Activated B cell treated with CpG ODN at 0.5 μM for 24 hours (primary cell): ENCODE data around the gene PLIN4. TPM values are rescaled to one million over a fixed set of nuclear protein-coding genes. Genes with fewer than 3 reads are reported as not detected.

Source experiments
- ATAC-seq: fragments of 200-7000 bp; cut with Tn5 transposase; one replicate; pipeline ENCODE4 v1.10.0; 2021; ENCODE audit warnings: low read depth, mild to moderate bottlenecking, moderate library complexity
- CTCF ChIA-PET: fragments of 350-600 bp; sonication (Branson Sonifier 250); formaldehyde crosslinking; loops from one replicate; lab custom pipeline; 2021; ENCODE audit warnings: antibody characterized with exemption; lab: Charles Lee
- POLR2A ChIA-PET: fragments of 350-600 bp; sonication (Branson Sonifier 250); formaldehyde crosslinking; loops from one replicate; lab custom pipeline; 2021; ENCODE audit warnings: antibody characterized with exemption; lab: Charles Lee
- DNase-seq: peaks from one replicate; pipeline ENCODE4 v3.0.0; 2022
- H3K27ac Mint-ChIP-seq: one replicate; pipeline ENCODE4 v1.8.0; 2020; ENCODE audit warnings: mixed read lengths
- H3K27me3 Mint-ChIP-seq: one replicate; pipeline ENCODE4 v1.8.0; 2021; ENCODE audit warnings: mixed read lengths
- H3K36me3 Mint-ChIP-seq: one replicate; pipeline ENCODE4 v1.8.0; 2021; ENCODE audit warnings: low read depth, mixed read lengths
- H3K4me1 Mint-ChIP-seq: one replicate; pipeline ENCODE4 v1.8.0; 2021; ENCODE audit warnings: mixed read lengths
- H3K4me3 Mint-ChIP-seq: one replicate; pipeline ENCODE4 v1.8.0; 2020; ENCODE audit warnings: mild to moderate bottlenecking, mixed read lengths
- H3K9me3 Mint-ChIP-seq: one replicate; pipeline ENCODE4 v1.8.0; 2020; ENCODE audit warnings: mixed read lengths
- CTCF ChIP-seq: fragments of 200-600 bp; IDR thresholded peaks from one replicate; pipeline ENCODE4 v1.8.0; 2022; ENCODE audit warnings: antibody characterized with exemption, mild to moderate bottlenecking
- intact Hi-C: fragments of 100-400 bp; cut with micrococcal nuclease; formaldehyde crosslinking; loops from one replicate; pipeline ENCODE4 v1.15.1; 2024
- total RNA-seq: library from RNA; stranded (reverse); gene quantifications from 2 replicates; pipeline ENCODE4 v1.2.3, GENCODE V29; 2022

Gene PLIN4
- total RNA-seq, 1 donor from 2014 or later, result not detected

DNA sequence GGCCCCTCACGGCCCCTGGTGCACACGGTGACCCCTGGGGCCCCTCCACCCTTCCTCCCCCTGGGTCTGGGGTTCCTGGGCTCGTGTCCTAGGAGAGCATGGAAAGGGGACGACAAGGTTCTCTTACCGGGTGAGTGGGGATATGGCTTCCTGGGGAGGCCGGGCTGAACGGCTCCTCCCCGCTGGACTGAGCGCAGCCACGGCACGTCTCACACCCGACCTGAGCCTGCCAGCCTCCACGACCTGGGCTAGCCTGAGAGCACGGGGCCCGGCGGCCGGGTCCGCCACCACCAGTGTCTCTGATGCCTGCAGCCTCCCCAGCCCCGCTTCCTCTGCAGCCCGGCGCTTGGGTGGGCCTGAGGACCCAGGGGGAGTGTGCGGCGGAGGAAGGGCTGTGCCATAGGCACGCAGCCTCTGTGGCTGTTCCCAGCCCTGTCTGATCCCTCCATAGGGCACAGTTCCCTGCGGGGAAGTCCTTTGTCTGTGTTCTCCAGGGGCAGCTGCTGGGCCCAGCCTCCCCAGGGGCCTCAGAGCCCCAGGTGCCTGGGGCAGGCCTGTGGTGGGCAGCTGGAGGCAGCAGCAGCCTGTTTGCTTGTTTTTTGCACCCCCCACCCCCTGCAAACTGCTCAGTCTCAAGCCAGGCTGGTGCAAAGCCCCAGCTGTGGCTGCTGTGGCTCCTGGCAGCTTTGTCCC is 15.0 kb downstream of the PLIN4 start:
- Mint-ChIP-seq H3K4me1 (no peaks in the 10 kb centered on the region), H3K4me3 (no peak overlapping the region), H3K36me3 (peaks cover 39% of the 10 kb centered on the region), H3K27me3 (no peaks in the 10 kb centered on the region), H3K27ac (no peak overlapping the region), H3K9me3 (no peaks in the 10 kb centered on the region)
- DNase-seq (no peak), ATAC-seq (no peak)
- ChIA-PET CTCF (no interaction called here), POLR2A (no interaction called here)
- no peak for TF ChIP-seq CTCF
- intact Hi-C loops, result no loop called here

DNA sequence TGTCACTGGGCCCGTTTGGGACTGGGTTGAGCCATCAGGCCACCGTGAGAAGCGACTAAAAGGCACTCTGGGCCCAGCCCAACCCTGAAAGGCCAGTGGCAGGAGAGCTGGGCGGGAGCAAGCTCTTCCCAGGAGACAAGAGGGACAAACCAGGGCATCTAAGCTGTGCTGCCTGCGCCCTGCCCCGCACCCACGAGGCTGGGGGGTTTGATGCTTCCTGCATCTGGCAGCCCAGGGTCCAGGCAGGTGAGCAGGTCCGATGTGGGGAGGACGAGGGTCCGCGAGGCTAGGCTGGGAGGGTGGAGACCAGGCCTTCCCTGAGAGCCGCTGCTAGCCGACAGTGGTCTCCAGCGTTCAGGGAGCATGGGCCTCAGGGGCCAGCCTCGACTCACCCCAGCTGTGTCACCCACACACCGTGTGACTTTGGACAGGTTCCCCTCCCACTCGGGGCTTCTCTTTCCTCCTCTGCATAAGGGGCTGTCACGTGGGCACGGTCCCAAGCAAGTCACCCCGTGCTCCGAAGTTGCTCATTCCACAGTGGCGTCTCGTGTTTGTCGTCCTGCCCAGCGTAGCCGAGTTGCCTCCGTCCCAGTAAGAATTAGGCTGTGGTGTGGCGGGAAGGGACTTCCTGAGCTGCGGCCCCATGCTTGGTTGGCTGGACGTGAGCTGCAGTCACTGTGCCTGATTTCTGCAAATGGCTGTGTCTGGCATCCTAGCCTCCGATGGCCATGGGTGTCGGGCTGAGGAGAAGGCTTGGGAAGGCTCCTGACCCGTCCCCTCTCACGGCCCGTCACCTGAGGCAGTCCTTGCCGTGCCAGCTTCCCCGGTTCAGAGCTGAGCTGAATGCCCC is 15.8 kb downstream of the PLIN4 start:
- Mint-ChIP-seq H3K4me3 (no peak overlapping the region), H3K27ac (no peak overlapping the region), H3K9me3 (no peaks in the 10 kb centered on the region), H3K27me3 (no peaks in the 10 kb centered on the region), H3K4me1 (no peaks in the 10 kb centered on the region), H3K36me3 (peaks cover 41% of the 10 kb centered on the region)
- POLR2A ChIA-PET, result no interaction called here
- no peak for TF ChIP-seq CTCF
- DNase-seq (no peak), ATAC-seq (no peak)
- CTCF ChIA-PET, result no interaction called here
- intact Hi-C loops, result no loop called here

- no peak overlapping the region for H3K4me3 Mint-ChIP-seq
- intact Hi-C loops, result no loop called here
- no peak for TF ChIP-seq CTCF
- H3K4me1 Mint-ChIP-seq, result no peaks in the 10 kb centered on the region
- ATAC-seq (no peak), DNase-seq (no peak)
- no peaks in the 10 kb centered on the region for H3K9me3 Mint-ChIP-seq
- POLR2A ChIA-PET, result no interaction called here
- H3K36me3 Mint-ChIP-seq, result peaks cover 44% of the 10 kb centered on the region
- no peak overlapping the region for H3K27ac Mint-ChIP-seq
- CTCF ChIA-PET, result no interaction called here
- H3K27me3 Mint-ChIP-seq, result no peaks in the 10 kb centered on the region
Measured at GRCh38 chr19:4501691-4502090, 16.6 kb downstream of the PLIN4 start.

DNA sequence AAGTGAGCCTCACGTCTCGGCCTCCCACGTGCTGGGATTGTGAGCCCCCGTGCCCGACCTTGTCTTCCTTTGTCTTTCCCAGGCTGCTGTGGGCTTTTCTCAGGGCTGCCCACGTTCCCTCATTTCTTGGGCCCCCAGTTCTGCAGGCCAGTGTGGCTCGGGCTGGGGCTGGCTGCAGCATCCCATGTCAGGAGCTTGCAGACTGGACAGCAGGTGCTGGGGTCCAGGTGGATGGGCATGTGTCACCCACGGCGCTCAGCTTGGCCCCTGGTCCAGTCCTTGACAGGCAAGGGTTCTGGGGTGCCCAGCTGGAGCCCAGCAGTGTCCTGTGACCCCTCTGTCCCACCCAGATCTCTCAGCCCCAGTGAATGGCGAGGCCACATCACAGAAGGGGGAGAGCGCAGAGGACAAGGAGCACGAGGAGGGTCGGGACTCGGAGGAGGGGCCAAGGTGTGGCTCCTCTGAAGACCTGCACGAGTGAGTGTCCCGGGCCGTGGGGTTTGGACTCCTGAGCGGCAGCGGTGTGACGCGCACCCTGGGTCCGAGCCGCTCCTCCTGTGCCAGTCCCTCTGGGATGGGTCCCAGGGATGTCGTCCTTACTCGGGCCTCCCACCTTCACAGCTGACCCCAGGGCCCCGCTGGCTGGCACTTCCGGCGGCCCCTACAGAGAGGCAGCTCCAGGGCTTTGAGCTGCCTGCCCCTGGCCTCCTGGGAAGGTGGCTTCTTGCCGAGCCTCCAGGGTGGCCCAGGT is 17.3 kb downstream of the PLIN4 start:
- POLR2A ChIA-PET, result interaction anchor here (0.7 kb wide), 1 partner anchor 1222 kb away, joined by 4 read pairs; no protein-coding TSS in a partner anchor
- no peak overlapping the region for H3K27ac Mint-ChIP-seq
- H3K4me3 Mint-ChIP-seq, result no peak overlapping the region
- H3K9me3 Mint-ChIP-seq, result no peaks in the 10 kb centered on the region
- intact Hi-C loops, result no loop called here
- ATAC-seq (no peak), DNase-seq (no peak)
- H3K4me1 Mint-ChIP-seq, result no peaks in the 10 kb centered on the region
- no peaks in the 10 kb centered on the region for H3K27me3 Mint-ChIP-seq
- H3K36me3 Mint-ChIP-seq, result peaks cover 43% of the 10 kb centered on the region
- CTCF ChIA-PET, result no interaction called here
- no peak for TF ChIP-seq CTCF

GRCh38 chr19:4499855-4500254 is 18.4 kb downstream of the PLIN4 start:
- no peaks in the 10 kb centered on the region for H3K9me3 Mint-ChIP-seq
- POLR2A ChIA-PET, result interaction anchor here (0.7 kb wide), 1 partner anchor 1221 kb away, joined by 4 read pairs; no protein-coding TSS in a partner anchor

More at GRCh38 chr19:4499855-4500254, 18.4 kb downstream of the PLIN4 start:
- H3K36me3 Mint-ChIP-seq, result peaks cover 46% of the 10 kb centered on the region
- H3K27me3 Mint-ChIP-seq, result no peaks in the 10 kb centered on the region
- H3K4me1 Mint-ChIP-seq, result no peaks in the 10 kb centered on the region
- no peak for DNase-seq
- no peak overlapping the region for H3K4me3 Mint-ChIP-seq
- no peak overlapping the region for H3K27ac Mint-ChIP-seq
- ATAC-seq, result no peak
- no peak for TF ChIP-seq CTCF
- CTCF ChIA-PET, result no interaction called here
- intact Hi-C loops, result no loop called here
